Breast epithelium (tissue), 4 donors: ENCODE results near the gene FBXL15. TPM values are rescaled to one million over a fixed set of nuclear protein-coding genes. Genes with fewer than 3 reads are reported as not detected.

ENCODE experiments used
- DNase-seq, 2 donors: peaks; one replicate each; pipeline ENCODE4 v3.0.0-alpha.2; 2019; ENCODE audit warnings: low spot score in 2 of 2
- H3K27ac ChIP-seq, 2 donors: fragments of 200-600 bp; sonication (generic) in 1 of 2; one replicate each; pipeline ENCODE4 v1.5.1; 2016 to 2019; ENCODE audit warnings: mild to moderate bottlenecking in 1 of 2
- H3K27me3 ChIP-seq, 2 donors: fragments of 200-600 bp; sonication (generic) in 1 of 2; one replicate each; pipeline versions ENCODE4 v1.5.1 to v1.6.0; 2017 to 2019; ENCODE audit warnings: control low read depth in 1 of 2, mild to moderate bottlenecking in 1 of 2
- H3K36me3 ChIP-seq: fragments of 200-600 bp; one replicate; pipeline ENCODE4 v1.5.1; 2019
- H3K4me1 ChIP-seq, 2 donors: fragments of 200-600 bp; sonication (generic); one replicate each; pipeline ENCODE4 v1.5.1; 2016 to 2019; ENCODE audit warnings: control low read depth in 1 of 2
- H3K4me3 ChIP-seq, 3 donors: fragments of 200-600 bp; sonication (generic); 1 replicate in 2 of 3; 2 replicates in 1 of 3; pipeline ENCODE4 v1.5.1; 2016 to 2019; ENCODE audit warnings: mild to moderate bottlenecking in 3 of 3, moderate library complexity in 2 of 3
- H3K9me3 ChIP-seq, 2 donors: fragments of 200-600 bp; sonication (generic) in 1 of 2; one replicate each; pipeline ENCODE4 v1.5.1; 2016 to 2019; ENCODE audit warnings: control low read depth in 1 of 2
- POLR2A ChIP-seq: fragments of 450-650 bp; IDR thresholded peaks from one replicate; pipeline ENCODE4 v1.6.1; 2016; ENCODE audit warnings: antibody characterized with exemption, mild to moderate bottlenecking, moderate library complexity
- POLR2AphosphoS5 ChIP-seq, 3 donors: sonication (generic); formaldehyde crosslinking; IDR thresholded peaks; one replicate each; pipeline ENCODE4 v1.6.1; 2017; ENCODE audit warnings: antibody characterized with exemption in 3 of 3
- intact Hi-C: fragments of 100-400 bp; cut with DNase I; formaldehyde crosslinking; loops from one replicate; pipeline ENCODE4 v1.15.1; 2023; ENCODE audit warnings: low total_unique reads
- total RNA-seq, 3 donors: library from RNA; depleted of rRNA; stranded (reverse); fragments of >200 nt; gene quantifications; one replicate each; pipeline ENCODE4 v1.1.0, GENCODE V29; 2016
- TF ChIP-seq, protein P1 (sequence below), 3 donors: fragments of 450-650 bp; IDR thresholded peaks; one replicate each; pipeline ENCODE4 v1.5.1; 2016 to 2017; ENCODE audit warnings: antibody characterized with exemption in 3 of 3, mild to moderate bottlenecking in 3 of 3, moderate library complexity in 3 of 3

The FBXL15 gene
- total RNA-seq, 3 donors from 2014 or later = 16.8 to 24.8 (median 21.0) TPM

DNA sequence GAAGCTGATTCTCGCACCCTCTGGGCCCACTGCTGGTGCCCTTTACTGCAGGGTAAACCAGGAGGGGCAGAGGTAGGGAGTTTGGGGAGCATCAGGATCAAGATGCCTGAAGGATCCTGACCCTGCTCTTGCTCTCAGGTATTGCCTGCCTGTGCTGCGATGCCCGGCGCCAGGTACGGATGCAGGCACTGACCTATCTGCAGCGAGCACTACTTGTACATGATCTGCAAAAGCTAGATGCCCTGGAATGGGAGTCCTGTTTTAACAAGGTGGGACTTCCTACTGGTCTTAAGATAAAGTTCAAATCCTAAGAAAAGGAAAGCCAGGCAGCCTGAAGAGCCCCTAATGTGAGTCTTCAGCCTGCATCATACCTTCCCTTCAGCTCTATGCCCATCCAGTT is 41.3 kb upstream of the FBXL15 start:
- DNase-seq = no peak
- no peak overlapping the region for H3K27ac ChIP-seq
- intact Hi-C loops = no loop called here
- H3K9me3 ChIP-seq = no peaks in the 10 kb centered on the region
- H3K36me3 ChIP-seq = peaks cover 6% of the 10 kb centered on the region
- H3K27me3 ChIP-seq = no peaks in the 10 kb centered on the region
- H3K4me3 ChIP-seq = no peak overlapping the region
- TF ChIP-seq, protein P1, sequence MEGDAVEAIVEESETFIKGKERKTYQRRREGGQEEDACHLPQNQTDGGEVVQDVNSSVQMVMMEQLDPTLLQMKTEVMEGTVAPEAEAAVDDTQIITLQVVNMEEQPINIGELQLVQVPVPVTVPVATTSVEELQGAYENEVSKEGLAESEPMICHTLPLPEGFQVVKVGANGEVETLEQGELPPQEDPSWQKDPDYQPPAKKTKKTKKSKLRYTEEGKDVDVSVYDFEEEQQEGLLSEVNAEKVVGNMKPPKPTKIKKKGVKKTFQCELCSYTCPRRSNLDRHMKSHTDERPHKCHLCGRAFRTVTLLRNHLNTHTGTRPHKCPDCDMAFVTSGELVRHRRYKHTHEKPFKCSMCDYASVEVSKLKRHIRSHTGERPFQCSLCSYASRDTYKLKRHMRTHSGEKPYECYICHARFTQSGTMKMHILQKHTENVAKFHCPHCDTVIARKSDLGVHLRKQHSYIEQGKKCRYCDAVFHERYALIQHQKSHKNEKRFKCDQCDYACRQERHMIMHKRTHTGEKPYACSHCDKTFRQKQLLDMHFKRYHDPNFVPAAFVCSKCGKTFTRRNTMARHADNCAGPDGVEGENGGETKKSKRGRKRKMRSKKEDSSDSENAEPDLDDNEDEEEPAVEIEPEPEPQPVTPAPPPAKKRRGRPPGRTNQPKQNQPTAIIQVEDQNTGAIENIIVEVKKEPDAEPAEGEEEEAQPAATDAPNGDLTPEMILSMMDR (IDR thresholded peaks at IDR 0.05) = no peak
- TF ChIP-seq POLR2AphosphoS5 (IDR thresholded peaks at IDR 0.05) = no peak
- no peak for TF ChIP-seq POLR2A
- H3K4me1 ChIP-seq = no peaks in the 10 kb centered on the region

DNA sequence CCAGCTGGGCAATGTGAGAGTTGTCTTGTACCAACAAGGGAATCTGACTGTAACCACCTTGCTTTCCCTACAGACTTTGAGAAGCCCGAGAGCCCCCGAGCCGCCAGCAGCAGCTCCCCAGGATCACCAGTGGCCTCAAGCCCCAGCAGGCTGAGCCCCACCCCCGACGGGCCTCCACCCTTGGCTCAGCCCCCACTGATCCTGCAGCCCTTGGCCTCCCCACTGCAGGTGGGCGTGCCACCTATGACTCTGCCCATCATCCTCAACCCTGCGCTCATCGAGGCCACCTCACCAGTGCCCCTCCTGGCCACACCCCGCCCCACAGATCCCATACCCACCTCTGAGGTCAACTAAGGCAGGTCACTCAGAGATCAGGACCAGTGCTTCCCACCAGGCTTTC is 38.7 kb upstream of the FBXL15 start:
- no peaks in the 10 kb centered on the region for H3K9me3 ChIP-seq
- no peak for DNase-seq
- H3K27ac ChIP-seq = no peak overlapping the region
- intact Hi-C loops = no loop called here
- H3K27me3 ChIP-seq = no peaks in the 10 kb centered on the region
- H3K4me3 ChIP-seq = no peak overlapping the region
- peaks cover 6% of the 10 kb centered on the region for H3K36me3 ChIP-seq
- TF ChIP-seq POLR2A (no peak), POLR2AphosphoS5 (IDR thresholded peaks at IDR 0.05) (no peak)
- TF ChIP-seq, protein P1 (IDR thresholded peaks at IDR 0.05) = no peak
- H3K4me1 ChIP-seq = no peaks in the 10 kb centered on the region

DNA sequence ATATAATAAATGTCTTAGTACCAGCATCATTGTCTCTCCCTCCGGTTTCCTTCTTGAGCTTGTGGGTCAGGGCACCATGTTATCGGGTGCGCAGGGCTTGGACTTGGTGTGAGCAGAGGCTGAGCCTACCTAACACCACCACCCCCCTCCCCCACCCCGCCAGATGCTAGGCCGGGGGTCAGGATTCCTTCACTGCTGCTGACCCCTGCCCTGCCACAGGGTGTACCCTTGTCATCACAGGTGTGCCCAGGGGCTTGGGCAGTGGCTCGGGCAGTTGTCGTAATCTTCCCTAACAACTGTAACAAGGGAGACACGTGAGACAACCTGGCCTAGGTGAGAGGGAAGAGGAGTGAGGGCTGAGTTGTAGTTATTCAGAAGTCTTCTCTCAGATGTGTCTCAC is 37.8 kb upstream of the FBXL15 start:
- Histone ChIP-seq H3K27ac (no peak overlapping the region), H3K4me1 (no peaks in the 10 kb centered on the region), H3K27me3 (no peaks in the 10 kb centered on the region), H3K36me3 (peaks cover 6% of the 10 kb centered on the region), H3K9me3 (no peaks in the 10 kb centered on the region), H3K4me3 (no peak overlapping the region)
- no peak for DNase-seq
- TF ChIP-seq, protein P1 (IDR thresholded peaks at IDR 0.05) = no peak
- TF ChIP-seq POLR2A (no peak), POLR2AphosphoS5 (IDR thresholded peaks at IDR 0.05) (no peak)
- intact Hi-C loops = no loop called here

DNA sequence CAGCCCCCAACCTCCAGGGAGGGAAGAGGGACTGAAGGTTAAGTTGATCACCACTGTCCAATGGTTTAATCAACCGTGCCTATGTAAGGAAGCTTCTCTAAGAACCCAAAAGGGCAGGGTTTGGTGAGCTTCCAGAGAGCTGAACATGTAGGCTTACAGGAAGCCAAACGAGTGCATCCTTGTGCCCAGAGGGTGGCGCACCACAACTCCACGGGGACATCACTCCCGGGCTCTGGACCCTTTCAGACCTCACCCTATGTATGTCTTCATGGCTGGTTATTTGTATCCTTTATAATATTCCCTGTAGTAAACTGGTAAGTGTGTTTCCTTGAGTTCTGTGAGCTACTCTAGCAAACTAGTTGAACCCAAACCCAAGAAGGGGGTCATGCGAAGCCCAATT is 36.6 kb upstream of the FBXL15 start:
- H3K9me3 ChIP-seq = no peaks in the 10 kb centered on the region
- H3K4me3 ChIP-seq = no peak overlapping the region
- TF ChIP-seq, protein P1 (IDR thresholded peaks at IDR 0.05) = no peak
- TF ChIP-seq POLR2AphosphoS5 (IDR thresholded peaks at IDR 0.05) (no peak), POLR2A (no peak)
- no peak overlapping the region for H3K27ac ChIP-seq
- peaks cover 3% of the 10 kb centered on the region for H3K36me3 ChIP-seq
- H3K27me3 ChIP-seq = no peaks in the 10 kb centered on the region
- intact Hi-C loops = no loop called here
- no peak for DNase-seq
- H3K4me1 ChIP-seq = no peaks in the 10 kb centered on the region

DNA sequence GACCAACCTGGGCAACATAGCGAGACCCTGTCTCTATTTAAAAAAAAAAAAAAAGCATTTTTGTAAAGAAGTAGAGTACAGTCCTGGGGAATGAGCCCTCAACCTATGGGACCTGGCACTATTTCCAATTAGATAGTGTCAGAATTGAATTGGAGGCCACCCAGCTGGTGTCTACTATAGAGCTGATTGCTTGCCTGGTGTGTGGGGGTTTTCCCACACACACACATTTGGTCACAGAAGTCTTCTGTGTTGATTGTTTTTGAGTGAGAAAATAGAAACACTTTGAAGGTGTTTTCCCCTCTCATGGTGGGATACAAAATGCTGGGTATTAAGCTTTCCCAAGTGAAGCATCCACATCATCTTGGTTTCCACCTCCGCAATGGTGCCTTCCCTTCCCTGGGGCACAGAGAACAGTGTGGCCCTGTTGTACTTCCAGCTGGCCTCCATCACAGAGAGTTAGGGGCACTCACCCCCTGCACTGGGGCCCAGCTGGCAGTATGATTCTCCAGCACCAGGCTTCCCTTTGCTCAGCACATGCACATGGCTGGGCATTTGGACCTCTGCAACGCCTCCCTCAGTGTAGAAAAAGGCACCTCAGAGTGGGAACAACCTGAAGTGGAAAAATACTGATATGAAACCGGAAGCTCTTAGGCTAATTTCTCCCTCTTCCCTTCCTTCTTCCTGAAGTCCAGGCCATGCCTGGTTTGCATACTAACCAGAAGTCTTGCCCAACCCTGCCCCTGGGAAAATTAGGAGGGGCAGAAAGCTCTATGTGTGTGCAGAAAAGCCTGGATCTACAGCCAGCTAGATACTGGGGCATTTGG is 35.8 kb upstream of the FBXL15 start:
- no peak for DNase-seq
- no peaks in the 10 kb centered on the region for H3K9me3 ChIP-seq
- no peaks in the 10 kb centered on the region for H3K36me3 ChIP-seq
- H3K4me1 ChIP-seq = no peaks in the 10 kb centered on the region
- intact Hi-C loops = no loop called here
- no peak overlapping the region for H3K4me3 ChIP-seq
- H3K27me3 ChIP-seq = no peaks in the 10 kb centered on the region
- TF ChIP-seq POLR2AphosphoS5 (IDR thresholded peaks at IDR 0.05) (no peak), POLR2A (no peak)
- peak overlapping the region in 1 of 2 donors; percentile 3 for H3K27ac ChIP-seq
